ENCODE data around the gene ENTHD1. TPM values are rescaled to one million over a fixed set of nuclear protein-coding genes. Genes with fewer than 3 reads are reported as not detected.
"Not testable (repeated sequence)": the region's sequence is repeated elsewhere in the genome, so short reads cannot be mapped to it uniquely, and the experiment has no call there.

ENTHD1 gene
- total and polyA plus RNA-seq, 8 donors, result not detected

DNA sequence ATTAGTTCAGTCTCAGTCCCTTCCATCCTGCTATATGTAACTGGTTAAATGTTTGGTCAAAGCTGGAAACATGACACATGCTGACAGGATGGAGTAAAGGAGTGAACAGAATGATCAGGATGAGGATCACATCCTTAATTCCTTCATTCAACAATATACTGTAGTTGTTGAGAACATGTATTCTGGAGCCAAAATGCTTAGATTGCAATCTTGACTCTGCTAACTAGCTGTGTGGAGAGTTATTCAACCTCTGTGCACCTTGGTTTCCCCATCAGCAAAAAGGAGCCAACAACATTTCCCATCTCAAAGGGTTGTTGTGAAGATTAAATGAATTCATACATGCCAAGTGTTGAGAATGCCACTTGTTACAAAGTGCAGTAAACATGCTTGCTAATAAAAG lies 12.8 kb downstream of the ENTHD1 start:
- DNase-seq, result no peak
- no peak overlapping the region for H3K27ac ChIP-seq
- no peaks in the 10 kb centered on the region for H3K4me1 ChIP-seq
- intact Hi-C loops (cut with DNase I; ENCODE audit: low total_unique reads), result no loop called here
- TF ChIP-seq POLR2AphosphoS5 (IDR thresholded peaks at IDR 0.05) (no peak), POLR2A (IDR thresholded peaks at IDR 0.05) (no peak), EP300 (IDR thresholded peaks at IDR 0.05) (no peak)
- TF ChIP-seq, protein P1, sequence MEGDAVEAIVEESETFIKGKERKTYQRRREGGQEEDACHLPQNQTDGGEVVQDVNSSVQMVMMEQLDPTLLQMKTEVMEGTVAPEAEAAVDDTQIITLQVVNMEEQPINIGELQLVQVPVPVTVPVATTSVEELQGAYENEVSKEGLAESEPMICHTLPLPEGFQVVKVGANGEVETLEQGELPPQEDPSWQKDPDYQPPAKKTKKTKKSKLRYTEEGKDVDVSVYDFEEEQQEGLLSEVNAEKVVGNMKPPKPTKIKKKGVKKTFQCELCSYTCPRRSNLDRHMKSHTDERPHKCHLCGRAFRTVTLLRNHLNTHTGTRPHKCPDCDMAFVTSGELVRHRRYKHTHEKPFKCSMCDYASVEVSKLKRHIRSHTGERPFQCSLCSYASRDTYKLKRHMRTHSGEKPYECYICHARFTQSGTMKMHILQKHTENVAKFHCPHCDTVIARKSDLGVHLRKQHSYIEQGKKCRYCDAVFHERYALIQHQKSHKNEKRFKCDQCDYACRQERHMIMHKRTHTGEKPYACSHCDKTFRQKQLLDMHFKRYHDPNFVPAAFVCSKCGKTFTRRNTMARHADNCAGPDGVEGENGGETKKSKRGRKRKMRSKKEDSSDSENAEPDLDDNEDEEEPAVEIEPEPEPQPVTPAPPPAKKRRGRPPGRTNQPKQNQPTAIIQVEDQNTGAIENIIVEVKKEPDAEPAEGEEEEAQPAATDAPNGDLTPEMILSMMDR (IDR thresholded peaks at IDR 0.05), result no peak
- no peak overlapping the region for H3K4me3 ChIP-seq
- no peaks in the 10 kb centered on the region for H3K36me3 ChIP-seq
- H3K9me3 ChIP-seq, result no peaks in the 10 kb centered on the region
- H3K27me3 ChIP-seq, result no peaks in the 10 kb centered on the region

DNA sequence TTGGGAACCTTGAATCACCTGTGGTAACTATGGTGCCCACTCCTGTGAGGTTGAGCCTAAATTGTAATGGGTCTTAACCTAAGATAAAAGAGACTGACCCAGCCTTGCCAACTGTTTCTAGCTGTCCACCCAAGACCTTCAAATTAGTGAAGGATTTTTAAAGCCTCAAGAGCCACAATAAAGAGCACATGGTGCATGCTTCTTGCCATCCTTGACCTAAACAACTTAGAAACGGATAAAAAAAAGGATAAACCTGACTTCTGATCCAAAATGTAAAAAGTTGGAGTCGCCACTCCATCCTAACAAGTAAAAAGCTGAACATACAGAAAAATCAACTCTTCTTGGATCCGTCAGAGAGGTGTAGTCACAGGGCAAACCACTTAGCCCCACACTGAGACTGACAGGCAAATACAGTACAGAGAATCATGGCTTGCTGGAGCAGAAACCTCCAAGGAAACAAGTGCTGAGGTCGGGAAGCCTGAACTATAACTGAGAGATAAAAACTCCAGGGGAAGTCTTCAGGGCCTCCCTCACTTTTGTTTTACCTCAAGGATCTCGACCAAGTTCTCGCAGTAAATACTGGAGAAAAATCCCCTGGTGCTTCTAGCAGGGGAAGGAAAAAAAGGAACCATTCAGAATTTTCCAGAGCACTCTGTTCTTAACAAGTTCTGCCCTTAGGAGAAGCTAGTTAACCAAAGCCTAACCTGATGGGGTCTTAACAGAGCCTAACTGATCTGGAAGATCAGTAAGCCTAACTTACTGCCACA lies 16.3 kb downstream of the ENTHD1 start:
- no peak overlapping the region for H3K27ac ChIP-seq
- H3K4me1 ChIP-seq, result no peaks in the 10 kb centered on the region
- no peaks in the 10 kb centered on the region for H3K9me3 ChIP-seq
- WGBS, 5 donors, result 54 to 68% (median 61%) methylated on average over 6 of the region's 6 CpGs
- DNase-seq, result no peak
- no peaks in the 10 kb centered on the region for H3K27me3 ChIP-seq
- H3K4me3 ChIP-seq, result no peak overlapping the region
- H3K36me3 ChIP-seq, result no peaks in the 10 kb centered on the region
- intact Hi-C loops (cut with DNase I; ENCODE audit: low total_unique reads), result no loop called here
- no peak for TF ChIP-seq POLR2A (IDR thresholded peaks at IDR 0.05)
- TF ChIP-seq, protein P1 (IDR thresholded peaks at IDR 0.05), result no peak
- no peak for TF ChIP-seq EP300 (IDR thresholded peaks at IDR 0.05)
- no peak for TF ChIP-seq POLR2AphosphoS5 (IDR thresholded peaks at IDR 0.05)

DNA sequence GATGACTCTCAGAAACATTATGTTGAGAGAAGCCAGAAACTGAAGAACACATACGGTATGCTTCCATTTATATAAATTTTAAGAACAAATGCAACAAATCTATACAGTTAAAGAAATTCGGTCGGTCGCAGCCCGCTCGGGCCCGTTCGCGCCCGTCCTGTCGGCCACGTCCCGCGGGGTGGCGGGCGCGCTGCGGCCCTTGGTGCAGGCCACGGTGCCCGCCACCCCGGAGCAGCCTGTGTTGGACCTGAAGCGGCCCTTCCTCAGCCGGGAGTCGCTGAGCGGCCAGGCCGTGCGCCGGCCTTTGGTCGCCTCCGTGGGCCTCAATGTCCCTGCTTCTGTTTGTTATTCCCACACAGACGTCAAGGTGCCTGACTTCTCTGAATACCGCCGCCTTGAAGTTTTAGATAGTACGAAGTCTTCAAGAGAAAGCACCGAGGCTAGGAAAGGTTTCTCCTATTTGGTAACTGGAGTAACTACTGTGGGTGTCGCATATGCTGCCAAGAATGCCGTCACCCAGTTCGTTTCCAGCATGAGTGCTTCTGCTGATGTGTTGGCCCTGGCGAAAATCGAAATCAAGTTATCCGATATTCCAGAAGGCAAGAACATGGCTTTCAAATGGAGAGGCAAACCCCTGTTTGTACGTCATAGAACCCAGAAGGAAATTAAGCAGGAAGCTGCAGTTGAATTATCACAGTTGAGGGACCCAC lies 18.2 kb downstream of the ENTHD1 start:
- WGBS, 5 donors, result 81 to 93% (median 90%) methylated on average over 31 to 40 of the region's 42 CpGs

DNA sequence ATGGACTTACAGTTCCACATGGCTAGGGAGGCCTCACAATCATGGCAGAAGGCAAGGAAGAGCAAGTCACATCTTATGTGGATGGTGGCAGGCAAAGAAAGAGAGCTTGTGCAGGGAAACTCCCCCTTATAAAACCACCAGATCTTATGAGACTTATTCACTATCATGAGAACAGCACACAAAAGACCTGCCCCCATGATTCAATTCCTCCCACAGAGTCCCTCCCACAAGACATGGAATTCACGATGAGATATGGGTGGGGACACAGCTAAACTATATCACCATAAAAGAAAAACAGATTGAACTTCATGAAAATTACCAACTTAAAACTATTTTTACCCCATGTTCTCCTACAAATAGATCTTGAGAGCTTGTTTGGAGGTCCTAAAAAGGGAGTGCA lies 19.6 kb downstream of the ENTHD1 start:
- no peaks in the 10 kb centered on the region for H3K36me3 ChIP-seq
- TF ChIP-seq, protein P1 (IDR thresholded peaks at IDR 0.05), result no peak
- TF ChIP-seq POLR2A (IDR thresholded peaks at IDR 0.05), result no peak
- TF ChIP-seq EP300 (IDR thresholded peaks at IDR 0.05), result no peak
- TF ChIP-seq POLR2AphosphoS5 (IDR thresholded peaks at IDR 0.05), result no peak
- WGBS, 5 donors, result 17 to 42% (median 31%) methylated on average over 1 of the region's 1 CpG

More for the DNA sequence above, 18.2 kb downstream of the ENTHD1 start:
- H3K36me3 ChIP-seq; H3K4me3 ChIP-seq; H3K4me1 ChIP-seq; H3K9me3 ChIP-seq; H3K27ac ChIP-seq; H3K27me3 ChIP-seq; intact Hi-C loops (cut with DNase I; ENCODE audit: low total_unique reads): not testable (repeated sequence)
- DNase-seq, result peak in 1 of 2 donors; percentile 8

DNA sequence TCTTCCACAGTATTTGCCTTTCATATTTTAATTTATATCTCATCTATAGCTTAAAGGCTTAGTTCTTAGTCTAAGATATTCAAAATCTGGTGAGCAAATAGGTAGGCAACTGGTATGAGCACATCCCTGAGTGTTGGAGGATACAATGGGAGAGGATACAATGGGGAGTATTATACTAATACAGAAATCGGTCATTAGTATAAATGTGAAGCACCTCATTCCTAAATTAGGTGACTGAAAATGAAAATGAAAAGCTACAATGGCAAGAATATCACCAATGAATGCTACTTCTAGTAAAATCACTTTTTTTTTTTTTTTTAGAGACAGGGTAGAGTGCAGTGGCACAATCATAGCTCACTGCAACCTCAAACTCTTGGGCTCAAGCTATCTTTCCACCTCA lies 21.0 kb downstream of the ENTHD1 start:
- no peak for DNase-seq
- intact Hi-C loops (cut with DNase I; ENCODE audit: low total_unique reads), result no loop called here
- no peak overlapping the region for H3K4me3 ChIP-seq
- H3K36me3 ChIP-seq, result no peaks in the 10 kb centered on the region
- H3K27ac ChIP-seq, result no peak overlapping the region
- 76 to 100% (median 87%) methylated on average over 1 of the region's 1 CpG for WGBS, 5 donors
- H3K4me1 ChIP-seq, result no peaks in the 10 kb centered on the region
- H3K27me3 ChIP-seq, result no peaks in the 10 kb centered on the region
- TF ChIP-seq, protein P1 (IDR thresholded peaks at IDR 0.05), result no peak
- no peak for TF ChIP-seq POLR2A (IDR thresholded peaks at IDR 0.05)
- TF ChIP-seq POLR2AphosphoS5 (IDR thresholded peaks at IDR 0.05), result no peak
- TF ChIP-seq EP300 (IDR thresholded peaks at IDR 0.05), result no peak
- no peaks in the 10 kb centered on the region for H3K9me3 ChIP-seq

More for the DNA sequence above, 19.6 kb downstream of the ENTHD1 start:
- no peaks in the 10 kb centered on the region for H3K4me1 ChIP-seq
- DNase-seq, result no peak
- H3K9me3 ChIP-seq, result no peaks in the 10 kb centered on the region
- no peak overlapping the region for H3K4me3 ChIP-seq
- no peak overlapping the region for H3K27ac ChIP-seq
- H3K27me3 ChIP-seq, result no peaks in the 10 kb centered on the region
- intact Hi-C loops (cut with DNase I; ENCODE audit: low total_unique reads), result no loop called here

All from stomach (tissue), 9 donors.